Glomerular visceral epithelial cell (primary cell): ENCODE measurements around the gene CBX1.

Source experiments
- DNase-seq: peaks from one replicate; pipeline ENCODE4 v3.0.0-alpha.2; 2016; ENCODE audit errors: extremely low spot score

The CBX1 gene

GRCh38 chr17:48101012-48101720 lies at the start of gene CBX1:
Gene CBX1 (minus strand): TSS chr17:48101478. CDS start chr17:48077004, 24,474 bp downstream.
- peak; percentile 95 for DNase-seq

- no peak for DNase-seq
Measured at GRCh38 chr17:48150597-48151001, 49.3 kb upstream of the CBX1 start.

GRCh38 chr17:48149787-48150463 lies 48.6 kb upstream of the CBX1 start:
- DNase-seq = no peak

GRCh38 chr17:48148854-48149786 lies 47.8 kb upstream of the CBX1 start:
- no peak for DNase-seq

- DNase-seq = no peak
Measured at GRCh38 chr17:48148029-48148770, 46.9 kb upstream of the CBX1 start.

GRCh38 chr17:48144976-48145798 lies 43.9 kb upstream of the CBX1 start:
- DNase-seq = no peak

GRCh38 chr17:48144231-48144630 lies 43.0 kb upstream of the CBX1 start:
- no peak for DNase-seq

GRCh38 chr17:48143629-48144028 lies 42.4 kb upstream of the CBX1 start:
- DNase-seq = no peak

GRCh38 chr17:48139944-48140343 lies 38.7 kb upstream of the CBX1 start:
- DNase-seq = no peak

- DNase-seq = no peak
Measured at GRCh38 chr17:48137656-48138055, 36.4 kb upstream of the CBX1 start.

GRCh38 chr17:48134912-48135480 lies 33.7 kb upstream of the CBX1 start:
- DNase-seq = no peak

GRCh38 chr17:48132385-48132784 lies 31.1 kb upstream of the CBX1 start:
- no peak for DNase-seq

GRCh38 chr17:48131216-48131824 lies 30.0 kb upstream of the CBX1 start:
- DNase-seq = peak; percentile 71

GRCh38 chr17:48129981-48130380 lies 28.7 kb upstream of the CBX1 start:
- no peak for DNase-seq

- no peak for DNase-seq
Measured at GRCh38 chr17:48128400-48128799, 27.1 kb upstream of the CBX1 start.

GRCh38 chr17:48127371-48128051 lies 26.2 kb upstream of the CBX1 start:
- peak; percentile 86 for DNase-seq

GRCh38 chr17:48126532-48126850 lies 25.2 kb upstream of the CBX1 start:
- no peak for DNase-seq

GRCh38 chr17:48125829-48126531 lies 24.7 kb upstream of the CBX1 start:
- DNase-seq = no peak
